ENCODE measurements around the gene DCAF11. TPM values are rescaled to one million over a fixed set of nuclear protein-coding genes. Genes with fewer than 3 reads are reported as not detected.

DCAF11 gene
- total and polyA plus RNA-seq, 2 of the 8 experiments (the other 6 are each of a cell fraction or from before 2014, with no cell fraction given) = 60.4 to 63.6 TPM

DNA sequence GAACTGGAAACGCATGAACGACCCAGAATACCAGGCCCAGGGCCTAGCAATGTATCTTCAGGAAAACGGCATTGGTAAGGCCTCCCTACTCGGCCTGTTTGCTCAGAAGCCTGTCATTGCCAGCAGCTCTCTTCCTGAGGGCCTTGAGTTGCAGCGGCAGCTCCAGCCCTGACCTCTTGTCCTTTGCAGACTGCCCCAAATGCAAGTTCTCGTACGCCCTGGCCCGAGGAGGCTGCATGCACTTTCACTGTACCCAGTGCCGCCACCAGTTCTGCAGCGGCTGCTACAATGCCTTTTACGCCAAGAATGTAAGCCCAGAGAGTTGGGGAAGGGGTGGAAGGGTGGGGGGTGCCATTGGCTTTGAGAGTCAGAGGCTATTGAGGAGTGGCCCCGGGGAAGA is 42.8 kb downstream of the DCAF11 start:
- H3K27ac ChIP-seq (ENCODE audit: low read depth, low read length) = no peak overlapping the region
- no peak overlapping the region for H3K9ac ChIP-seq (replicated peaks in 1 of 4; ENCODE audit: extremely low read depth in 1 of 4, low read depth in 3 of 4, low read length in 3 of 4)
- FAIRE-seq = no peak
- H3K36me3 ChIP-seq (ENCODE audit: control insufficient read depth in 2 of 4, insufficient read depth in 4 of 4, low read length in 3 of 4) = peaks cover 26 to 48% (median 40%) of the 10 kb centered on the region in 4 experiments
- POLR2A ChIA-PET (ENCODE audit: partially characterized antibody) = interaction anchor here (0.5 to 2.9 kb wide), 5 partner anchors 20 to 64 kb away, joined by 3 to 9 read pairs (median 4); no protein-coding TSS in a partner anchor
- H3K4me3 ChIP-seq (ENCODE audit: extremely low read depth in 1 of 4, insufficient read depth in 2 of 4, low read depth in 3 of 4, low read length in 4 of 4) = no peak overlapping the region
- H2BK120ac ChIP-seq (replicated peaks; ENCODE audit: low read depth, low read length) = no peak overlapping the region
- H2BK12ac ChIP-seq (ENCODE audit: low read depth, low read length) = no peak overlapping the region
- H3K4me2 ChIP-seq (ENCODE audit: insufficient read depth in 1 of 2, low read depth in 2 of 2, low read length in 2 of 2) = no peak overlapping the region
- H3K18ac ChIP-seq (ENCODE audit: extremely low read depth, low read length) = no peak overlapping the region
- H3K27me3 ChIP-seq (replicated peaks in 1 of 4; ENCODE audit: control insufficient read depth in 3 of 4, extremely low read depth in 1 of 4, insufficient read depth in 3 of 4, low read length in 3 of 4) = no peaks in the 10 kb centered on the region; a peak in 1 of 7 replicates
- H3K9me3 ChIP-seq (ENCODE audit: insufficient read depth in 2 of 2, low read depth in 1 of 2, low read length in 1 of 2) = no peaks in the 10 kb centered on the region
- H3K14ac ChIP-seq (ENCODE audit: insufficient read length) = no peak overlapping the region
- no peaks in the 10 kb centered on the region for H3K79me1 ChIP-seq (ENCODE audit: low read depth, low read length)
- H3K4ac ChIP-seq (replicated peaks; ENCODE audit: insufficient read length, low read depth, low read length) = no peak overlapping the region
- H2AK5ac ChIP-seq (ENCODE audit: low read depth, low read length) = no peak overlapping the region
- no peak overlapping the region for H4K91ac ChIP-seq (replicated peaks; ENCODE audit: insufficient read length, low read length)
- H4K20me1 ChIP-seq (replicated peaks in 1 of 2; ENCODE audit: control insufficient read depth in 1 of 2, insufficient read depth in 2 of 2, low read length in 2 of 2) = peaks cover 2 to 13% of the 10 kb centered on the region in 2 experiments
- no peak overlapping the region for H2BK15ac ChIP-seq (ENCODE audit: low read length)
- H3K23me2 ChIP-seq (ENCODE audit: low read depth, low read length) = 0 out of 2 replicates have a peak, but pooled peaks cover 2% of the 10 kb centered on the region
- no peak overlapping the region for H2AFZ ChIP-seq (ENCODE audit: low read length)
- CTCF ChIA-PET (ENCODE audit: partially characterized antibody) = interaction anchor here (0.6 to 1.5 kb wide), 3 partner anchors 9 to 49 kb away, joined by 3 to 5 read pairs (median 3); partner anchors contain the start of gene RNF31
- H4K8ac ChIP-seq (ENCODE audit: extremely low read depth, insufficient read depth, low read length) = no peak overlapping the region
- 93% methylated on average over 12 of the region's 12 CpGs; no CpG with 5 or more reads in 1 of the 2 experiments for WGBS, 2 experiments (ENCODE audit: extremely low coverage in 1 of 2, insufficient coverage in 1 of 2, insufficient read length in 1 of 2, insufficient replicate concordance in 2 of 2, low coverage in 1 of 2, low lambda C conversion rate in 2 of 2, missing lambda C conversion rate in 1 of 2)
- no peak overlapping the region for H3K23ac ChIP-seq (ENCODE audit: insufficient read length)
- peaks cover 0 to 10% (median 2%) of the 10 kb centered on the region in 4 experiments; a peak in 3 of 7 replicates for H3K4me1 ChIP-seq (replicated peaks in 1 of 4; ENCODE audit: control insufficient read depth in 3 of 4, insufficient read depth in 4 of 4, low read length in 3 of 4)
- H4K5ac ChIP-seq (ENCODE audit: insufficient read length, low read depth, low read length) = no peak overlapping the region
- DNase-seq (ENCODE audit: low read depth in 1 of 2, low spot score in 2 of 2) = no peak
- no peak overlapping the region for H2BK20ac ChIP-seq (ENCODE audit: low read length)
- H3K79me2 ChIP-seq (ENCODE audit: control insufficient read depth in 1 of 2, insufficient read depth in 2 of 2, low read length in 2 of 2) = no peaks in the 10 kb centered on the region
- no peak for TF ChIP-seq TAF1 (IDR thresholded peaks at IDR 0.05; ENCODE audit: low read depth, low read length)
- no peak for TF ChIP-seq BCL11A (IDR thresholded peaks at IDR 0.05; ENCODE audit: low read depth in 2 of 2, low read length in 2 of 2)
- TF ChIP-seq CEBPB (IDR thresholded peaks at IDR 0.05; ENCODE audit: low read depth, low read length) = no peak
- TF ChIP-seq, protein P1, sequence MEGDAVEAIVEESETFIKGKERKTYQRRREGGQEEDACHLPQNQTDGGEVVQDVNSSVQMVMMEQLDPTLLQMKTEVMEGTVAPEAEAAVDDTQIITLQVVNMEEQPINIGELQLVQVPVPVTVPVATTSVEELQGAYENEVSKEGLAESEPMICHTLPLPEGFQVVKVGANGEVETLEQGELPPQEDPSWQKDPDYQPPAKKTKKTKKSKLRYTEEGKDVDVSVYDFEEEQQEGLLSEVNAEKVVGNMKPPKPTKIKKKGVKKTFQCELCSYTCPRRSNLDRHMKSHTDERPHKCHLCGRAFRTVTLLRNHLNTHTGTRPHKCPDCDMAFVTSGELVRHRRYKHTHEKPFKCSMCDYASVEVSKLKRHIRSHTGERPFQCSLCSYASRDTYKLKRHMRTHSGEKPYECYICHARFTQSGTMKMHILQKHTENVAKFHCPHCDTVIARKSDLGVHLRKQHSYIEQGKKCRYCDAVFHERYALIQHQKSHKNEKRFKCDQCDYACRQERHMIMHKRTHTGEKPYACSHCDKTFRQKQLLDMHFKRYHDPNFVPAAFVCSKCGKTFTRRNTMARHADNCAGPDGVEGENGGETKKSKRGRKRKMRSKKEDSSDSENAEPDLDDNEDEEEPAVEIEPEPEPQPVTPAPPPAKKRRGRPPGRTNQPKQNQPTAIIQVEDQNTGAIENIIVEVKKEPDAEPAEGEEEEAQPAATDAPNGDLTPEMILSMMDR (IDR thresholded peaks at IDR 0.05; ENCODE audit: control extremely low read depth in 1 of 3, insufficient read depth in 1 of 3, low read depth in 1 of 3, low read length in 3 of 3) = no peak
- TF ChIP-seq CBX8 (IDR thresholded peaks at IDR 0.05; ENCODE audit: borderline replicate concordance, low read depth, low read length) = no peak
- TF ChIP-seq SP4 (IDR thresholded peaks at IDR 0.05; ENCODE audit: low read length) = no peak
- no peak for TF ChIP-seq CHD1 (IDR thresholded peaks at IDR 0.05; ENCODE audit: low read depth, low read length)
- TF ChIP-seq BACH1 (IDR thresholded peaks at IDR 0.05; ENCODE audit: low read length) = no peak
- TF ChIP-seq SAP30 (IDR thresholded peaks at IDR 0.05; ENCODE audit: insufficient read depth, insufficient replicate concordance, low read length) = no peak
- no peak for TF ChIP-seq TBP (IDR thresholded peaks at IDR 0.05; ENCODE audit: low read depth, low read length)
- no peak for TF ChIP-seq ASH2L (IDR thresholded peaks at IDR 0.05; ENCODE audit: low read length)
- H2BK5ac ChIP-seq (ENCODE audit: low read depth, low read length) = no peak overlapping the region
- H3K56ac ChIP-seq (replicated peaks; ENCODE audit: insufficient read length, low read depth, low read length) = no peak overlapping the region

Measured in H1 (cell line).